ENCODE data around the gene NFATC2.

The NFATC2 gene

GRCh38 chr20:51510936-51511605 is 31.4 kb downstream of the NFATC2 start:
- Histone ChIP-seq H3K36me3 (replicated peaks) (no peaks in the 10 kb centered on the region), H3K27ac (no peak overlapping the region), H3K4me3 (ENCODE audit: low read depth, low read length) (no peak overlapping the region), H3K27me3 (replicated peaks) (no peaks in the 10 kb centered on the region)
- in situ Hi-C loops (cut with HindIII; ENCODE audit: low pct_ligation_motif_present, low sequenced_read_pairs): no loop called here
- no peak for DNase-seq
- no peak for TF ChIP-seq CTCF (IDR thresholded peaks at IDR 0.05; ENCODE audit: low read depth, low read length, missing control alignments)

GRCh38 chr20:51510169-51510568 is 32.4 kb downstream of the NFATC2 start:
- H3K27me3 ChIP-seq (replicated peaks): no peaks in the 10 kb centered on the region
- TF ChIP-seq CTCF (IDR thresholded peaks at IDR 0.05; ENCODE audit: low read depth, low read length, missing control alignments): no peak
- DNase-seq: no peak
- in situ Hi-C loops (cut with HindIII; ENCODE audit: low pct_ligation_motif_present, low sequenced_read_pairs): no loop called here
- H3K36me3 ChIP-seq (replicated peaks): no peaks in the 10 kb centered on the region
- H3K27ac ChIP-seq: no peak overlapping the region
- no peak overlapping the region for H3K4me3 ChIP-seq (ENCODE audit: low read depth, low read length)

- no peak for TF ChIP-seq CTCF (IDR thresholded peaks at IDR 0.05; ENCODE audit: low read depth, low read length, missing control alignments)
- Histone ChIP-seq H3K36me3 (replicated peaks) (no peaks in the 10 kb centered on the region), H3K27ac (no peak overlapping the region)
These were observed 33.3 kb downstream of the NFATC2 start for GRCh38 chr20:51509208-51509607.

GRCh38 chr20:51508780-51509179 is 33.7 kb downstream of the NFATC2 start:
- no peak for DNase-seq
- H3K4me3 ChIP-seq (ENCODE audit: low read depth, low read length): no peak overlapping the region
- no peak overlapping the region for H3K27ac ChIP-seq
- H3K27me3 ChIP-seq (replicated peaks): no peaks in the 10 kb centered on the region
- H3K36me3 ChIP-seq (replicated peaks): no peaks in the 10 kb centered on the region
- no peak for TF ChIP-seq CTCF (IDR thresholded peaks at IDR 0.05; ENCODE audit: low read depth, low read length, missing control alignments)
- in situ Hi-C loops (cut with HindIII; ENCODE audit: low pct_ligation_motif_present, low sequenced_read_pairs): no loop called here

More at GRCh38 chr20:51509208-51509607, 33.3 kb downstream of the NFATC2 start:
- Histone ChIP-seq H3K27me3 (replicated peaks) (no peaks in the 10 kb centered on the region), H3K4me3 (ENCODE audit: low read depth, low read length) (no peak overlapping the region)
- in situ Hi-C loops (cut with HindIII; ENCODE audit: low pct_ligation_motif_present, low sequenced_read_pairs): no loop called here
- DNase-seq: no peak

GRCh38 chr20:51508158-51508557 is 34.4 kb downstream of the NFATC2 start:
- in situ Hi-C loops (cut with HindIII; ENCODE audit: low pct_ligation_motif_present, low sequenced_read_pairs): no loop called here
- no peaks in the 10 kb centered on the region for H3K27me3 ChIP-seq (replicated peaks)
- no peak overlapping the region for H3K4me3 ChIP-seq (ENCODE audit: low read depth, low read length)
- H3K36me3 ChIP-seq (replicated peaks): no peaks in the 10 kb centered on the region
- no peak for TF ChIP-seq CTCF (IDR thresholded peaks at IDR 0.05; ENCODE audit: low read depth, low read length, missing control alignments)
- no peak for DNase-seq
- H3K27ac ChIP-seq: no peak overlapping the region
